Common myeloid progenitor, CD34-positive (primary cell): ENCODE data around the gene NKIRAS1.

Experiments
- CTCF ChIA-PET: fragments of 350-600 bp; sonication (Branson Sonifier 250); formaldehyde crosslinking; loops from one replicate; lab custom pipeline; 2021; ENCODE audit warnings: antibody characterized with exemption; lab: Charles Lee
- POLR2A ChIA-PET: fragments of 350-600 bp; sonication (Branson Sonifier 250); formaldehyde crosslinking; loops from one replicate; lab custom pipeline; 2021; ENCODE audit warnings: antibody characterized with exemption; lab: Charles Lee
- DNase-seq, 3 donors: peaks; one replicate each; pipeline versions ENCODE4 v3.0.0 to v3.0.0-alpha.2; 2013
- H3K27ac ChIP-seq, 2 experiments: 1 replicate in 1 of 2; 2 replicates in 1 of 2; pipeline ENCODE4 v1.7.0; 2013; ENCODE audit warnings: inconsistent platforms in 2 of 2, low read length in 2 of 2, mild to moderate bottlenecking in 2 of 2, low read depth in 1 of 2, moderate library complexity in 1 of 2; ENCODE audit not compliant: severe bottlenecking in 2 of 2, insufficient read depth in 1 of 2, poor library complexity in 1 of 2
- H3K27me3 ChIP-seq, 5 experiments: replicated peaks in 2 of 5; 1 replicate in 3 of 5; 2 replicates in 2 of 5; pipeline versions ENCODE4 v1.6.1 to v1.7.0; 2013; ENCODE audit warnings: low read length in 4 of 5, mild to moderate bottlenecking in 2 of 5, moderate library complexity in 2 of 5, inconsistent platforms in 1 of 5; ENCODE audit not compliant: insufficient read depth in 5 of 5, control insufficient read depth in 4 of 5
- H3K36me3 ChIP-seq, 4 experiments: 1 replicate in 2 of 4; 2 replicates in 2 of 4; pipeline versions ENCODE4 v1.6.1 to v1.7.0; 2013; ENCODE audit warnings: low read length in 3 of 4, control low read depth in 1 of 4, mild to moderate bottlenecking in 1 of 4; ENCODE audit not compliant: control insufficient read depth in 4 of 4, insufficient read depth in 4 of 4
- H3K4me1 ChIP-seq, 4 experiments: 1 replicate in 3 of 4; 2 replicates in 1 of 4; pipeline versions ENCODE4 v1.6.1 to v1.7.1; 2013; ENCODE audit warnings: low read length in 3 of 4, mild to moderate bottlenecking in 3 of 4, control low read depth in 1 of 4, inconsistent platforms in 1 of 4, moderate library complexity in 1 of 4; ENCODE audit not compliant: control insufficient read depth in 4 of 4, insufficient read depth in 4 of 4; ENCODE audit errors: control extremely low read depth in 1 of 4
- H3K4me3 ChIP-seq, 7 experiments: 1 replicate in 4 of 7; 2 replicates in 3 of 7; pipeline versions ENCODE4 v1.5.1 to v1.7.0; 2013; ENCODE audit warnings: mild to moderate bottlenecking in 7 of 7, low read length in 6 of 7, moderate library complexity in 6 of 7, inconsistent platforms in 2 of 7, low read depth in 2 of 7, control low read depth in 1 of 7; ENCODE audit not compliant: insufficient read depth in 4 of 7, control insufficient read depth in 1 of 7; ENCODE audit errors: extremely low read depth in 1 of 7
- H3K9me3 ChIP-seq, 5 experiments: 1 replicate in 4 of 5; 2 replicates in 1 of 5; pipeline versions ENCODE4 v1.6.1 to v1.7.1; 2013; ENCODE audit warnings: low read length in 4 of 5, mild to moderate bottlenecking in 2 of 5, inconsistent platforms in 1 of 5, low read depth in 1 of 5, moderate library complexity in 1 of 5; ENCODE audit not compliant: control insufficient read depth in 4 of 5, insufficient read depth in 2 of 5; ENCODE audit errors: control extremely low read depth in 1 of 5
- WGBS: methylation state at CpG from one replicate; pipeline ENCODE4 v1.1.5; 2013; ENCODE audit not compliant: insufficient coverage; 5-methylcytosine and 5-hydroxymethylcytosine counted together

NKIRAS1 gene

GRCh38 chr3:23864931-23865330, 51.9 kb downstream of the NKIRAS1 start:
- Histone ChIP-seq H3K4me3 (no peak overlapping the region), H3K9me3 (no peaks in the 10 kb centered on the region), H3K27me3 (no peaks in the 10 kb centered on the region), H3K27ac (no peak overlapping the region), H3K4me1 (peaks cover 1 to 23% (median 14%) of the 10 kb centered on the region in 4 experiments), H3K36me3 (peaks cover 0 to 16% (median 7%) of the 10 kb centered on the region in 4 experiments)
- ChIA-PET CTCF (interaction anchor here (0.9 to 4.2 kb wide), 6 partner anchors 10 to 32 kb away, joined by 4 to 29 read pairs (median 6); no protein-coding TSS in a partner anchor), POLR2A (interaction anchor here (1.2 kb wide), 1 partner anchor 16 kb away, joined by 3 read pairs; no protein-coding TSS in a partner anchor)
- no peak for DNase-seq
- 100% methylated on average over 1 of the region's 1 CpG for WGBS

- Histone ChIP-seq H3K27ac (no peak overlapping the region), H3K9me3 (no peaks in the 10 kb centered on the region), H3K36me3 (peaks cover 0 to 16% (median 7%) of the 10 kb centered on the region in 4 experiments), H3K4me3 (no peak overlapping the region), H3K4me1 (peaks cover 5 to 37% (median 26%) of the 10 kb centered on the region in 4 experiments), H3K27me3 (no peaks in the 10 kb centered on the region)
- DNase-seq, result no peak
- CTCF ChIA-PET, result interaction anchor here (1.4 to 4.2 kb wide), 4 partner anchors 11 to 30 kb away, joined by 5 to 29 read pairs (median 10); no protein-coding TSS in a partner anchor
- WGBS, result no CpG with 5 or more reads among the region's 1 CpG
- POLR2A ChIA-PET, result no interaction called here
Observed at GRCh38 chr3:23863060-23863459, 53.7 kb downstream of the NKIRAS1 start.

- CTCF ChIA-PET, result interaction anchor here (1.3 to 2.2 kb wide), 5 partner anchors 9 to 27 kb away, joined by 3 to 14 read pairs (median 5); no protein-coding TSS in a partner anchor
- POLR2A ChIA-PET, result no interaction called here
Observed at GRCh38 chr3:23861689-23862088, 55.1 kb downstream of the NKIRAS1 start.

GRCh38 chr3:23859839-23860382, 56.9 kb downstream of the NKIRAS1 start:
- no peak overlapping the region for H3K27ac ChIP-seq
- H3K4me3 ChIP-seq, result no peak overlapping the region
- H3K36me3 ChIP-seq, result peaks cover 0 to 12% (median 7%) of the 10 kb centered on the region in 4 experiments
- peaks cover 18 to 49% (median 32%) of the 10 kb centered on the region in 4 experiments for H3K4me1 ChIP-seq
- DNase-seq, result no peak
- no peaks in the 10 kb centered on the region for H3K9me3 ChIP-seq
- WGBS, result 98% methylated on average over 4 of the region's 7 CpGs
- ChIA-PET CTCF (interaction anchor here (1.1 to 2.4 kb wide), 3 partner anchors 11 to 30 kb away, joined by 3 to 9 read pairs (median 4); no protein-coding TSS in a partner anchor), POLR2A (no interaction called here)
- no peaks in the 10 kb centered on the region for H3K27me3 ChIP-seq

More at GRCh38 chr3:23861689-23862088, 55.1 kb downstream of the NKIRAS1 start:
- H3K27ac ChIP-seq, result no peak overlapping the region
- H3K4me3 ChIP-seq, result no peak overlapping the region
- H3K4me1 ChIP-seq, result peaks cover 14 to 51% (median 38%) of the 10 kb centered on the region in 4 experiments
- no peaks in the 10 kb centered on the region for H3K27me3 ChIP-seq
- H3K36me3 ChIP-seq, result peaks cover 0 to 16% (median 7%) of the 10 kb centered on the region in 4 experiments
- H3K9me3 ChIP-seq, result no peaks in the 10 kb centered on the region
- WGBS, result 94% methylated on average over 8 of the region's 9 CpGs
- DNase-seq, result no peak

- POLR2A ChIA-PET, result no interaction called here
- DNase-seq, result no peak
Observed at GRCh38 chr3:23859012-23859743, 57.6 kb downstream of the NKIRAS1 start.

GRCh38 chr3:23856286-23856685, 60.5 kb downstream of the NKIRAS1 start:
- WGBS, result 100% methylated on average over 1 of the region's 3 CpGs
- H3K4me3 ChIP-seq, result no peak overlapping the region
- H3K4me1 ChIP-seq, result peaks cover 18 to 40% (median 32%) of the 10 kb centered on the region in 4 experiments
- no peaks in the 10 kb centered on the region for H3K27me3 ChIP-seq
- peaks cover 3 to 15% (median 7%) of the 10 kb centered on the region in 4 experiments for H3K36me3 ChIP-seq
- H3K9me3 ChIP-seq, result peaks cover 0 to 7% (median 2%) of the 10 kb centered on the region in 5 experiments
- peak overlapping the region in 1 of 2 experiments; percentile 63 for H3K27ac ChIP-seq
- POLR2A ChIA-PET, result interaction anchor here (0.6 kb wide), 1 partner anchor 23 kb away, joined by 3 read pairs; no protein-coding TSS in a partner anchor
- DNase-seq, result no peak
- CTCF ChIA-PET, result interaction anchor here (0.6 to 2.9 kb wide), 2 partner anchors 11 to 67 kb away, joined by 3 to 22 read pairs; no protein-coding TSS in a partner anchor

More at GRCh38 chr3:23859012-23859743, 57.6 kb downstream of the NKIRAS1 start:
- H3K4me1 ChIP-seq, result peaks cover 18 to 46% (median 32%) of the 10 kb centered on the region in 4 experiments
- WGBS, result no CpG with 5 or more reads among the region's 1 CpG
- CTCF ChIA-PET, result interaction anchor here (0.9 to 2.4 kb wide), 6 partner anchors 11 to 29 kb away, joined by 3 to 9 read pairs (median 4); no protein-coding TSS in a partner anchor
- no peaks in the 10 kb centered on the region for H3K27me3 ChIP-seq
- no peak overlapping the region for H3K27ac ChIP-seq
- H3K4me3 ChIP-seq, result no peak overlapping the region
- H3K36me3 ChIP-seq, result peaks cover 0 to 11% (median 7%) of the 10 kb centered on the region in 4 experiments
- no peaks in the 10 kb centered on the region for H3K9me3 ChIP-seq
